HUDEP-2 (cell line): ENCODE measurements around the gene CDH23.

Source experiments
- DNase-seq, 76 experiments: peaks; one replicate each; lab custom pipeline; 2025; ENCODE audit not compliant: unreplicated experiment in 76 of 76; lab: John Stamatoyannopoulos, UW

CDH23 gene

GRCh38 chr10:71671994-71672946 is 275.6 kb downstream of the CDH23 start:
- no peak for DNase-seq

GRCh38 chr10:71675295-71675970 is 278.7 kb downstream of the CDH23 start:
- no peak for DNase-seq

- no peak for DNase-seq
Observed at GRCh38 chr10:71677261-71677660, 280.5 kb downstream of the CDH23 start.

GRCh38 chr10:71678057-71678805 is 281.5 kb downstream of the CDH23 start:
- DNase-seq = no peak

GRCh38 chr10:71679425-71679824 is 282.7 kb downstream of the CDH23 start:
- DNase-seq = no peak

- DNase-seq = no peak
Observed at GRCh38 chr10:71681977-71682376, 285.3 kb downstream of the CDH23 start.

- no peak for DNase-seq
Observed at GRCh38 chr10:71683301-71683700, 286.6 kb downstream of the CDH23 start.

- DNase-seq = peak in 7 of 76 experiments; percentile 3 to 30 (median 18)
Observed at GRCh38 chr10:71684356-71685173, 287.8 kb downstream of the CDH23 start.

GRCh38 chr10:71685554-71686232 is 289.0 kb downstream of the CDH23 start:
- no peak for DNase-seq

GRCh38 chr10:71687077-71687476 is 290.4 kb downstream of the CDH23 start:
- DNase-seq = no peak

- no peak for DNase-seq
Observed at GRCh38 chr10:71687480-71687879, 290.8 kb downstream of the CDH23 start.

GRCh38 chr10:71688256-71688655 is 291.5 kb downstream of the CDH23 start:
- DNase-seq = no peak

- DNase-seq = no peak
Observed at GRCh38 chr10:71690094-71690720, 293.5 kb downstream of the CDH23 start.

- no peak for DNase-seq
Observed at GRCh38 chr10:71691405-71691804, 294.7 kb downstream of the CDH23 start.

- DNase-seq = no peak
Observed at GRCh38 chr10:71692598-71693306, 296.0 kb downstream of the CDH23 start.

GRCh38 chr10:71693377-71693776 is 296.7 kb downstream of the CDH23 start:
- no peak for DNase-seq

GRCh38 chr10:71694039-71694501 is 297.4 kb downstream of the CDH23 start:
- DNase-seq = no peak

GRCh38 chr10:71694567-71694968 is 297.8 kb downstream of the CDH23 start:
- peak in 5 of 76 experiments; percentile 7 to 25 (median 16) for DNase-seq
